NCI-H2227 treated with DMSO at 0.1 percent for 48 hours (cell line): ENCODE results near the gene SLC35A3.
"Not testable (repeated sequence)": the region's sequence is repeated elsewhere in the genome, so short reads cannot be mapped to it uniquely, and the experiment has no call there.

ENCODE experiments used
- DNase-seq: peaks from one replicate; lab custom pipeline; 2025; lab: John Stamatoyannopoulos, UW

SLC35A3 gene

GRCh38 chr1:99969729-99970621, at the start of gene SLC35A3:
Gene SLC35A3, plus strand, starts transcription at chr1:99969996. Its CDS starts 23,559 bp downstream, at chr1:99993555.
- peak; percentile 58 for DNase-seq

DNA sequence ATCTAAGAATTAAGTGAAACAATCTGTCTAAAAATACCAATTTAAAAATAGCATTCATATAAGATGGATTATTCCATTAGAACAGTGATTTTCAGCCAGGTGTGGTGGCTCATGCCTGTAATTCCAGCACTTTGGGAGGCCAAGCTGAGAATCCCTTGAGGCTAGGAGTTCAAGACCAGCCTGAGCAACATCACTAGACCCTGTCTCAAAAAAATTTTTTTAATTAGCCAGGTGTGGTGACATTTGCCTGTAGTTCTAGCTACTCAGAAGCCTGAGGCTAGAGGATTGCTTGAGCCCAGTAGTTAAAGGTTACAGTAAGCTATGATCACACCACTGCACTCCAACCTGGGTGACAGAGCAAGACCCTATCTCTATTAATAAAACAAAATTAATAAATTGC, 35.0 kb upstream of the SLC35A3 start:
- DNase-seq, result no peak

GRCh38 chr1:99935534-99935933, 34.3 kb upstream of the SLC35A3 start:
- no peak for DNase-seq

DNA sequence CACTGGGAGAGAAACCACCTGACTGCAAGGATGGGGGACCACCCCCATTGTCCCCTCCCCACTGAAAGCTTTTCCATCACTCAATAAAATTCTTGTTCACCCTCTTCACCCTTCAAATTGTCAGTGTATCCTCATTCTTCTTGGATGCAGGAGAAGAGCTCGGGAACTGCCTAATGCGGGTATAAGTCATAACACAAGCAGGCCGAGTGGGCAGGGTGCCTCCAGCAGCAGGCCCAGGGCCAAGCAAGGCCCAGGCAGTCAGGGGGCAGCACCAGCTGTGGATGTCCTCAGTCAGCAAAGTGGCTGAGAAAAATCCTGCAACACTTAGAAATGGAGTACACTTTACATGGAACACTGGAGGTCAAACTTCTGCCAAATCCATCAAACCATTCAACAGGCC, 33.7 kb upstream of the SLC35A3 start:
- no peak for DNase-seq

GRCh38 chr1:99942723-99943122, 27.1 kb upstream of the SLC35A3 start:
- DNase-seq, result no peak

DNA sequence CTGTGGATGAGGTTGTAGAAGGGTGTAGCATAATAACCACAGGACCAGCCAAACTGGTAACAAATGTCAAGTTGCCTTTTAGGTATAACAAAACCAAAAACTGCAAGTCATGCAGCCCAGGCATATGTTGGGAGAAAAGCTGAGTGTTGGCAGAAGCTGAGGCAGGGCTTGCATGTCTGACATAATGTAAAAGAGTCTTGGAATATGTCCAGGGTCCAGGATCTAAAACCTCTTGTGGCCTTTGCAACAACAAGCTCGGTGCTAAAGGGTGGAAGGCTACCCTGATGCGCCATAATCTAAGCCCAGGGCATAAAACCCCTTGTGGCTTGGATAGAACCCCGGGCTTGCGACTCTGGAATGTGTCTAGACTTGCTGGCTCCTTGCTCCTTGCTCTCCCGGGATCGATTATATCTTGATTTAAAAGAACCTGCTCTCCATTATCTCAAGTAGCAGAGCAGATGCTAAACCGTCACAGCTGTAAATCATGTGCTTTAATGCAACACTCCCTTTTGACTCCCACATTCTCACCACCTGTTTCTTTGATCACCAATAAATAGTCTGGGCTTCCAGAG, 26.5 kb upstream of the SLC35A3 start:
- DNase-seq, result peak; percentile 6

GRCh38 chr1:99944192-99944591, 25.6 kb upstream of the SLC35A3 start:
- no peak for DNase-seq

DNA sequence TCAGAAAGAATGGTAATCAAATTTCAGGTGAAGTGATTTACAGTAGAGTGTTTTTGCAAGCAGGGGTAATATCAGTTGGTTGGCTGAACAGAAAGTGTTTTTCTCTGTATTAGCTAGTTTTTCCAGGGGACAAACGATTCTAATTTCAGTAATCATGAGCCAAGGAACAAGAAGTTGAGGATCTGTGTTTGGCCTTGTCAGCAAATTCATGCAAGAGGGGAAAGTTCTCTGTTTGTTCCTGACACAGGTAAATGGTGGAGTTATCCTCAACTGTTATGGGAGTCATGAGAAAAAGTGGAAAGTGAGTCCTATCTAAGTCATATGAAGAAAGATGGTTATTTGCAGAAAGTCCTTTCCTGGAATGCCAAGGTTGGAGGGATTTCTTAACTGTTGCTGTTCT, 24.6 kb upstream of the SLC35A3 start:
- no peak for DNase-seq

DNA sequence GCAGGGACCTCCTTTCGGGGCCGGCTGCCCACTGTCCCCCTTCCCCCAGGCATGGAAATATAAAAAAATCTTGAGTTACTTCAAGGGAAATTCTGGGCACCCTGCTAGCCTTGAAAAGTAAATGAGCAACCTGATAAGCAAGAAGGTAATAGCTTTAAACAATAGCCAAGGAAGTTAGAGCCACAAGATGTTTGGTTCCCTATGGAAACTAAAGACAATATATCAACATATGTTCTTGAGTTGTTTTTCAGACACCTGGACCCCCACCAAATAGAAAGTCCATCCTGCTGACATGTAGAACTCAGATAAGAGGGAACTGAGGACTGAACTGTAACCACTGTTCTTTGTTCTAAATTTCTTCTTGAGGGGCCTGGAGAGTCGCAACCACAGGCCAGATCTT, 19.3 kb upstream of the SLC35A3 start:
- no peak for DNase-seq

DNA sequence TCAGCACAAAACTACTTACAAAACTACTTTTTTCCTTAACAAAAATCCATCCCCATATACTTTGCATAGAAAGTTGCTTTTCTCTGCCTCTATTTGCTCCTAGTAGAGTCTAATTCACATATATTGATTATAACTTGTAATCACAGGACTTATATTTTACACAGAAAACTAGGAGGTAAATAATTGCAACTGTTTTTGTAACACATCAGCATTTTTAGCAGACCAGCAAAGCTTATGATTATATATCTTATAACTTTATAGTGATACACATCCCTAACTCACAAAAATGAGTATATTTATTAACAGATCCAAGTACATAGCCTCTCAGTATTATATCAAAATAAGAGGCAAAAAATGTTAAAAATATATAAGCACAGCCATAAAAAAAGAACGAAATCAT, 17.3 kb upstream of the SLC35A3 start:
- DNase-seq, result no peak

DNA sequence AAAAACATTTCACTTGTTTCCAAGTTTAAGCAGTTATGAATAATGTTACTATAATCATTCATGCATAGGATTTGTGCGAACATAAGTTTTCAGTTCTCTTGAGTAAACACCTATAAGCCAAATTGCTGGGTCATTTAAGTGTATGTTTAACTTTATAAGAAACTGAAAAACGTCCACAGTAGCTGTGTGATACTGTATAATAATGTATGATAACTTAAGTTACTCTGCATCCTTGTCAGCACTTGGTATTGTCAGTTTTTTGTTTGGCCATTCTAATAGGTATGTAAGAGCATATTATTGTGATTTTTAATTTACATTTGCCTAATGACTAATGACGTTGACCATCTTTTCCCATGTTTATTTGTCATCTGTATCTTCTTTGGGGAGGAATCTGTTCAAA, 14.4 kb upstream of the SLC35A3 start:
- DNase-seq, result no peak

DNA sequence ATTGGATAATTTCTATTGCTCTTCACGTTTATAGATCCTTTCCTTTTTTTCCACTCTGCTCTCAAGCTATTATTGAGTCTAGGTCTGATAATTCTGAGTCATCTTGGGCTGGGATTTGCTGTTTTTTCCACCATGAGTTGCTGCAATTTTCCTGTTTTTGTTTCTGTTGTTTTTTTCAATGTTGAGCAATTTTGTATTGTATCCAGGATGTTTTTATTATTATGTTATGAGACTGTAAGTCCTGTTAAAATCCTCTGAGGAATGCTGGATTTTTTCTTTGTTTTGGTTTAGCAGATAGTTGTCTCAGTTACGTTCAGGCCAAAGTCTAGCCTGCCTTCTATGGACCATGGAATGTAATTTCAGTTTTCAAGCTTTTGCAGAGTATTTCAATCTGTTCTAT, 13.0 kb upstream of the SLC35A3 start:
- no peak for DNase-seq

- DNase-seq, result no peak
These were observed 12.0 kb upstream of the SLC35A3 start for GRCh38 chr1:99957818-99958217.

GRCh38 chr1:99959189-99959705, 10.5 kb upstream of the SLC35A3 start:
- not testable (repeated sequence) for DNase-seq

DNA sequence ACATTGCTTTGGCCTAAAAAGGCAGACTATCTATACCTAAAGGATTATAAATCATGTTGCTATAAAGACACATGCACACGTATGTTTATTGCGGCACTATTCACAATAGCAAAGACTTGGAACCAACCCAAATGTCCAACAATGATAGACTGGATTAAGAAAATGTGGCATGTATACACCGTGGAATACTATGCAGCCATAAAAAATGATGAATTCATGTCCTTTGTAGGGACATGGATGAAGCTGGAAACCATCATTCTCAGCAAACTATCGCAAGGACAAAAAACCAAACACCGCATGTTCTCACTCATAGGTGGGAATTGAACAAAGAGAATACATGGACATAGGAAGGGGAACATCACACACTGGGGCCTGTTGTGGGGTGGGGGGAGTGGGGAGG, 9.5 kb upstream of the SLC35A3 start:
- DNase-seq, result not testable (repeated sequence)

DNA sequence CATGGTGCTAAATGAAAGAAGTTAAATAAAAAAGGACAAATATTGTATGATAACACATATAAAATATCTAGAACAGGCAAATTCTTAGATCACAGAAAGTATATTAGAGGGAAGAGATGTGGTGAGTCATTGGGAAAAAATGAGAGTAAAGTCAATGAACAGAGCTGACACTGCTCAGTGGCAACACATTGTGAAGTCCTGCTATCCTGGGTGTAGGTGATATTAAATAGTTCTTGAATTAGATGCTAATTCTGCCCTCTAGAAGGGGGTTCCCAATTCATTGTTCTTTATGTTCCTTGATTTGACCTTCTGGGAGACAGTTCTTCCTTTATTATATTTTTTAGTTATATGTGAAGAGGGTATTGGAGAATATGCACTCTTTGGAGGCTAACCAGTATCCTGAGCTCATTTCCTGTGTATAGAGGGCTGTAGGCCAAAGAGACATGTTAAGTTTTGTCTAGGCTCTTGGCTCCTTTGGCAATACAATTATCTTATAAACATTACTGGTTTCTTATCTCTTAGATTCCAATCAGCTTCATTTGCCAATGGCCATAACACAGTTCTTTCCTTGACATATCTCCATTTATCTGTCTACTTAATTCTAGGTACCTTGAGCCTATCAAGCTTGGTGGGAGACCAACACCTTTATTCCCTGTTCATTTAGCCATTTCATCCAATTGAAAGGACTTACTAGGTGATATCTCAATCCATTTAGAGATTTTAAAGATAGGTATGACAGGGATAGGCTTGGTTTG, 6.6 kb upstream of the SLC35A3 start:
- no peak for DNase-seq

DNA sequence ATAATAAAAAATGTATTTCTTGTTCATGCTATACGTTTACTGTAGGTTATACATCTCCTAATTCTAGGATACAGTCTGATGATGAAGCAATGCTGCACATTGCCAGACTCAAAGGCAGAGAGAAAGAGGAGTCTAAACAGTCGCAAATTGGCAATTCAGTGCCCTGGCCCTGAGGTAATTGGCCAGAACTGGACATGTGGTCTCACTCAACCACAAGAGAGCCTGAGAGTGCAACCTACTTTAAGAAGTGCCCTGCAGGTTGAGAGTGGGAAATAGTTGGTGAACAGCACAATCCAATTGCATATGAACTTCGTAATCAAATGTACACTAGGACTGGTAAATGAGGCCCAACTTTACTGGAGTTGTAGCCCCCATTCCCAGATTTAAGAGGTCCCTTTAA, 5.0 kb upstream of the SLC35A3 start:
- DNase-seq, result no peak

DNA sequence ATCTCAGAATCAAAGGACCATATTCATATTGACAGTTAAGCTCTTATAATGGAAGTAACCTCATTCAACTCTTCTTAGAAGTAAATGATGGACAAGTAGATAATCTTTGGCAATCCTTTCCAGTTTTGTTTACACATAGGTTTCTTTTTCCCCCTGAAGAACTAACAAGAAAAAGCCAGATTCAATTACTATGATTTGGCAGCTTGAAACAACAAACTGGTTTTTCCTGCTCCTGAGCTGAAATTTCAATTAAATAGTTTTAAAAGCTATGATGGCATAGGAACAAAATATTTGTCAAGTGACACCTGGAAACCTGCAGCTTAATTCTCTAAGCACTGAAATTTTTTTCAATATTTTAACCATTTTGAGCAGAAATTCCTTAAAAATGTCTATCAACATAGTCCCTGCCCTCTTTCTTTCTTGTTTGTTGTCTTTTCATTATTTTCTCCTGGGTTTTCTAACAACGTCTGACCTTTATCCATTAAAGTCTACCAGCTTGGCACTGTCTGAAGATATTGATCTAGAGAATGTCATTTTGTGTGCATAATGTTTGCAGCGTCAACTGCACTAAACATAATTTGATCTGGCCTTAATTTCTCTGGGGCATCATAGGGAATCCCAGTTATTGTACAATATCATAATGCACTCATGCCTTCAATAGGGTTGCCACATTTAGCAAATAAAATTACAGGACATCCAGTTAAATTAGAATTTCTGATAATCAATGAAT, 4.0 kb upstream of the SLC35A3 start:
- no peak for DNase-seq

GRCh38 chr1:99968214-99968613, 1.6 kb upstream of the SLC35A3 start:
- DNase-seq, result no peak

DNA sequence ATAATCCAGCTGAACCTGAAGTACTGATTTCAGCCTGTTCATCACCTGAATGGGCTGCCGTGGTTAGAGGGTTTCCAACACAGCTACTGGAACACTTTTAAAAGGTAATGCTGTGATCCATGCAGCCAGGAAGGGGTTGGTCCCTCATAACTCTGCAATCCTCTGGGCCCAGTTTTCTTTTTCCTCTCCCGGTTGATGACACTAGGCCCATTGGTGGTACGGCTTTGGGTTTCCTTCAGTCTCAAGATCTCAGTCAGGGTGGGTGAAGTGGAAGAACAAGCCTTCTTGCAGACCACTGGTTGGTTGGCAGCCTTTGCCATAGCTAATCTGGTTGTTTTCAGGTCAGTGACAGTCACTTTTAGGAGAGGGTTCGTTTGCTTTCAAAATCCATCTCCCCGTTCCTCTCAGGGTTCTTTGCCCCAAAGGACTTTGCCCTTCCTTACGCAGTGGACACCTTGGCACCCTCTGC, 502 bp upstream of the SLC35A3 start:
- DNase-seq, result no peak

DNA sequence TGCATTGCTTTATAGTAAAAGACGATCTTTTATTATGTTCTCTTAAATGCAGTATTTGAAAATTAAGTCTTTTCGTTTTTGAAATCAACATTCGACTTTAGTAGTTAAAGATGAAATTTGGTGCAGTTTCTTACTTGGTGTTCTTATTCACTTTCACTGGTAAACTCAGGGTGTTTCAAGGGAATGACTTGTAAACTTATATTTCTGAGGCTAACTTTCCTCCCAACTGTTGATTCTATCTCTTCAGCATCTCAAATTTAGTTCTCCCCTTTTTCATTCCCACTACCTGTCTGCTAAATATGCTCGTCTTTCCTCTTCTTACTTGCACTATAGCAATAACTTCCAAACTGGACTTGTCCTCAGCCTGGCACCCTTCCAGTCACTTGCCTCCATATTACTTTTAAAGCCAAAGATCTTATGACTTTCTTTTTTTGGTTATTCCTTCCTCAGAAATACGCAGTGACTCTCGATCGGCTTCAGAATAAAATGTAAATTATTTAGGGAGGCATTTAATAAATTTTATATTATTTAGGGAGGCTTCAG, 988 bp downstream of the SLC35A3 start:
- DNase-seq, result peak; percentile 32

DNA sequence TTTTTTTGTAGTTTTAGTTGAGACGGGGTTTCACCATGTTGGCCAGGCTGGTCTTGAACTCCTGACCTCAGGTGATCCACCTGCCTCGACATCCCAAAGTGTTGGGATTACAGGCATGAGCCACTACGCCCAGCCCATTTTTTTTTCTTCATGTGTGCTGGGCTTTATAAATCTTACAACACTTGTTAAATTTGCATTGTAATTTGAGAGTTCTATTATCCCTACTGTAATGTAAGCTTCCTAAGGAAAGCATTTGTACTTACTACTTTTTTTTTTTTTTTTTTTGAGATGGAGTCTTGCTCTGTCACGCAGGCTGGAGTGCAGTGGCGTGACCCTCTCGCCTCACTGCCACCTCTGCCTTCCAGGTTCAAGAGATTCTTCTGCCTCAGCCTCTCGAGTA, 2.3 kb downstream of the SLC35A3 start:
- DNase-seq, result not testable (repeated sequence)
